CD4-positive, alpha-beta T cell (primary cell): ENCODE data around the gene PBX2. TPM values are rescaled to one million over a fixed set of nuclear protein-coding genes. Genes with fewer than 3 reads are reported as not detected.
"Not testable (repeated sequence)": the region's sequence is repeated elsewhere in the genome, so short reads cannot be mapped to it uniquely, and the experiment has no call there.

Experiments
- ATAC-seq: fragments of 200-7000 bp; cut with Tn5 transposase; one replicate; pipeline ENCODE4 v1.10.0; 2022; ENCODE audit warnings: mild to moderate bottlenecking; ENCODE audit not compliant: poor library complexity
- CTCF ChIA-PET: fragments of 350-600 bp; sonication (Branson Sonifier 250); formaldehyde crosslinking; loops from one replicate; lab custom pipeline; 2021; ENCODE audit warnings: antibody characterized with exemption, inconsistent platforms; lab: Charles Lee
- POLR2A ChIA-PET: fragments of 350-600 bp; sonication (Branson Sonifier 250); formaldehyde crosslinking; loops from one replicate; lab custom pipeline; 2021; ENCODE audit warnings: antibody characterized with exemption, inconsistent platforms; lab: Charles Lee
- DNase-seq, 14 experiments: peaks; one replicate each; pipeline ENCODE4 v3.0.0-alpha.2; 2013 to 2020; ENCODE audit warnings: mixed read lengths in 2 of 14
- H3K27ac ChIP-seq, 2 donors: one replicate each; pipeline versions ENCODE4 v1.5.1 to v1.7.0; 2013; ENCODE audit warnings: low read length in 2 of 2, low read depth in 1 of 2, mild to moderate bottlenecking in 1 of 2
- H3K27me3 ChIP-seq, 2 experiments: 1 replicate in 1 of 2; 2 replicates in 1 of 2; pipeline versions ENCODE4 v1.6.1 to v1.7.0; 2013; ENCODE audit warnings: low read length in 2 of 2, control low read depth in 1 of 2, mild to moderate bottlenecking in 1 of 2, moderate library complexity in 1 of 2; ENCODE audit not compliant: insufficient read depth in 2 of 2, control insufficient read depth in 1 of 2
- H3K36me3 ChIP-seq: one replicate; pipeline ENCODE4 v1.6.1; 2013; ENCODE audit warnings: low read length, control low read depth; ENCODE audit not compliant: insufficient read depth
- H3K4me1 ChIP-seq: one replicate; pipeline ENCODE4 v1.6.1; 2013; ENCODE audit warnings: low read length, control low read depth; ENCODE audit not compliant: insufficient read depth
- H3K4me3 ChIP-seq: one replicate; pipeline ENCODE4 v1.5.1; 2013; ENCODE audit warnings: mild to moderate bottlenecking, low read length, moderate library complexity
- H3K9me3 ChIP-seq, 2 experiments: 1 replicate in 1 of 2; 2 replicates in 1 of 2; pipeline versions ENCODE4 v1.6.1 to v1.7.0; 2013; ENCODE audit warnings: low read length in 2 of 2, mild to moderate bottlenecking in 2 of 2, control low read depth in 1 of 2, moderate library complexity in 1 of 2; ENCODE audit not compliant: control insufficient read depth in 1 of 2, insufficient read depth in 1 of 2
- H3K27ac Mint-ChIP-seq: one replicate; pipeline ENCODE4 v1.8.0; 2020; ENCODE audit warnings: mixed read lengths
- H3K27me3 Mint-ChIP-seq: one replicate; pipeline ENCODE4 v1.8.0; 2021; ENCODE audit warnings: mixed read lengths
- H3K36me3 Mint-ChIP-seq: one replicate; pipeline ENCODE4 v1.8.0; 2021; ENCODE audit warnings: low read depth, mixed read lengths
- H3K4me1 Mint-ChIP-seq: one replicate; pipeline ENCODE4 v1.8.0; 2021; ENCODE audit warnings: low read depth, mixed read lengths
- H3K4me3 Mint-ChIP-seq: one replicate; pipeline ENCODE4 v1.8.0; 2020; ENCODE audit warnings: mild to moderate bottlenecking, mixed read lengths
- H3K9me3 Mint-ChIP-seq: one replicate; pipeline ENCODE4 v1.8.0; 2020; ENCODE audit warnings: mixed read lengths
- intact Hi-C, 2 experiments: fragments of 100-400 bp; cut with DNase I in 1 of 2; cut with micrococcal nuclease in 1 of 2; formaldehyde crosslinking; loops; one replicate each; pipeline versions ENCODE4 v1.15.1 to v1.9.0; 2023 to 2025; cut with DNase I, micrococcal nuclease
- total RNA-seq, 174 experiments: library from RNA in 2 of 174; stranded (reverse) in 2 of 174; gene quantifications; one replicate each; pipeline ENCODE4 v1.2.3 and lab custom pipeline; 2021 to 2026
- TF ChIP-seq, protein P1 (sequence below): fragments of 200-600 bp; IDR thresholded peaks from one replicate; pipeline ENCODE4 v1.8.0; 2022; ENCODE audit warnings: antibody characterized with exemption, mild to moderate bottlenecking

The PBX2 gene
- total RNA-seq, 2 experiments from 2014 or later, result 62.0 to 65.6 TPM

DNA sequence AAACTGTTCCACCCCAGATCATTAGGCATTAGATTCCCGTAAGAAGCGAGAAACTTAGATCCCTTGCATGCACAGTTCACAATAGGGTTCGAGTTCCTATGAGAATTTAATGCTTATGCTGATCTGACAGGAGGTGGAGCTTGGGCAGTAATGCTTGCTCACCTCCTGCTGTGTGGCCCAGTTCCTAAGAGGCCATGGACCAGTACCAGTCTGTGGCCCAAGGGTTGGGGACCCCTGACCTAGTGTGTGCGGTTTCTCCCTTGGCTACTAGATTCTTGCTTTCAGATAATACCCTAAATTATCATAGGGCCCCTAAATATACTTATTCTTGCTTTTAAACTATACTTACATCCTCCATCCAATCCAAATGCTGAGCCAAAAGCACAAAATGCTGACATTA, 4.4 kb upstream of the PBX2 start:
- Mint-ChIP-seq H3K4me3 (peak overlapping the region; percentile 99), H3K27me3 (no peaks in the 10 kb centered on the region), H3K27ac (peak overlapping the region; percentile 96), H3K36me3 (peaks cover 39% of the 10 kb centered on the region), H3K4me1 (peaks cover 48% of the 10 kb centered on the region), H3K9me3 (no peaks in the 10 kb centered on the region)
- Histone ChIP-seq H3K4me1 (peaks cover 54% of the 10 kb centered on the region), H3K4me3 (no peak overlapping the region), H3K27ac (peak overlapping the region; percentile 58 to 87), H3K9me3 (no peaks in the 10 kb centered on the region), H3K36me3 (peaks cover 9% of the 10 kb centered on the region), H3K27me3 (no peaks in the 10 kb centered on the region)
- DNase-seq (peak in 1 of 14 experiments; percentile 31), ATAC-seq (no peak)
- intact Hi-C loops, result loop anchor here (2.0 to 10.0 kb wide), 6 partner anchors 47 to 1980 kb away; partner anchors contain the start of genes C6orf47 (in 1 of the 2), CSNK2B (in 1 of the 2), EHMT2 (in 1 of the 2) and GPANK1 (in 1 of the 2)
- ChIA-PET POLR2A (interaction anchor here (1.5 to 12.1 kb wide), 3 partner anchors 15 to 1077 kb away, joined by 7 to 242 read pairs (median 8); partner anchors contain the start of genes AGPAT1, FKBPL, RNF5 and RPS18), CTCF (interaction anchor here (1.5 to 1.8 kb wide), 2 partner anchors 17 to 40 kb away, joined by 8 to 14 read pairs; partner anchors contain the start of genes AGPAT1 and RNF5)
- TF ChIP-seq, protein P1, sequence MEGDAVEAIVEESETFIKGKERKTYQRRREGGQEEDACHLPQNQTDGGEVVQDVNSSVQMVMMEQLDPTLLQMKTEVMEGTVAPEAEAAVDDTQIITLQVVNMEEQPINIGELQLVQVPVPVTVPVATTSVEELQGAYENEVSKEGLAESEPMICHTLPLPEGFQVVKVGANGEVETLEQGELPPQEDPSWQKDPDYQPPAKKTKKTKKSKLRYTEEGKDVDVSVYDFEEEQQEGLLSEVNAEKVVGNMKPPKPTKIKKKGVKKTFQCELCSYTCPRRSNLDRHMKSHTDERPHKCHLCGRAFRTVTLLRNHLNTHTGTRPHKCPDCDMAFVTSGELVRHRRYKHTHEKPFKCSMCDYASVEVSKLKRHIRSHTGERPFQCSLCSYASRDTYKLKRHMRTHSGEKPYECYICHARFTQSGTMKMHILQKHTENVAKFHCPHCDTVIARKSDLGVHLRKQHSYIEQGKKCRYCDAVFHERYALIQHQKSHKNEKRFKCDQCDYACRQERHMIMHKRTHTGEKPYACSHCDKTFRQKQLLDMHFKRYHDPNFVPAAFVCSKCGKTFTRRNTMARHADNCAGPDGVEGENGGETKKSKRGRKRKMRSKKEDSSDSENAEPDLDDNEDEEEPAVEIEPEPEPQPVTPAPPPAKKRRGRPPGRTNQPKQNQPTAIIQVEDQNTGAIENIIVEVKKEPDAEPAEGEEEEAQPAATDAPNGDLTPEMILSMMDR, result no peak

DNA sequence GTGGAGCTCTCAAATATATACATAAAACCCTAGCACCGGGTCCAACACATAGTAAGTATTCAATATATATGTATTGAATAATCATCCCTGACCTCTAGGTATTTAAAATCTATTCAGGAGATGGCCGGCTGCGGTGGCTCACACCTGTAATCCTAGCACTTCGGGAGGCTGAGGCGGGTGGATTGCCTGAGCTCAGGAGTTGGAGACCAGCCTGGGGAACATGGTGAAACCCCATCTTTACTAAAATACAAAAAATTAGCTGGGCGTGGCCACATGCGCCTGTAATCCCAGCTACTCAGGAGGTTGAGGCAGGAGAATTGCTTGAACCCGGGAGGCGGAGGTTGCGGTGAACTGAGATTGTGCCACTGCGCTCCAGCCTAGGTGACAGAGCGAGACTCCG, 3.1 kb upstream of the PBX2 start:
- not testable (repeated sequence) for ATAC-seq
- H3K4me1 Mint-ChIP-seq, result peaks cover 60% of the 10 kb centered on the region

DNA sequence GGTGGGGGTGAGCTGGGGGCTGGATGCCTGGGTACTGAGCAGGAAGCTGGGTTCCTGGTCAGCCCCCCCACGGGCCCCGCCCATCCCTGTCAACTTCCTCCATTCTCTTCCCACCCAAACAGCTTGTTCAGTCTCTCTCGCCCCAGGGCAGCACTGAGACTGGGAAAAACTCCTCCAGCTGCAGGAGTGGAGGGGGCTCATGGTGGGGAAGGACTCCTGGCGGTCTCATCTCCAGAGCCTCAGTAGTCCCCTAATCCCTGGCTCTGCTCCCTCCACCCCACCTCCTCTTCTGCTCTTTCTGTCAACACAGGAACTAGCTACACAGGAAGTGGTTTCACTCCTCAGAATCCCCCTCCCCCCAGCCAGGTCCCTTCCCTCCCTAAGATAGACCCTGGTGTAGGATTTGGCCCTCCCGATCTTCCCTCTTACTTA, 2.6 kb upstream of the PBX2 start, which contains the start of gene GPSM3:
Gene GPSM3 (minus strand): TSS at position 36 of the 432 bp plus-strand sequence. CDS start 130 bp downstream, outside the sequence.
- CTCF ChIA-PET, result no interaction called here
- peak within 1 kb of the TSS; percentile 96 for H3K27ac Mint-ChIP-seq
- DNase-seq, result peak in 13 of 14 experiments; percentile 36 to 83 (median 62)
- H3K27me3 Mint-ChIP-seq, result no peaks in the 10 kb centered on the region
- Histone ChIP-seq H3K9me3 (no peaks in the 10 kb centered on the region), H3K27me3 (no peaks in the 10 kb centered on the region), H3K36me3 (peaks cover 22% of the 10 kb centered on the region), H3K27ac (peak within 1 kb of the TSS; percentile 93), H3K4me1 (peaks cover 71% of the 10 kb centered on the region), H3K4me3 (peak within 1 kb of the TSS; percentile 96)
- TF ChIP-seq, protein P1, result no peak
- ATAC-seq, result peak; percentile 10
- peaks cover 57% of the 10 kb centered on the region for H3K36me3 Mint-ChIP-seq
- no peaks in the 10 kb centered on the region for H3K9me3 Mint-ChIP-seq
- H3K4me1 Mint-ChIP-seq, result peaks cover 65% of the 10 kb centered on the region
- intact Hi-C loops, result loop anchor here (2.0 to 10.0 kb wide), 5 partner anchors 45 to 1978 kb away; partner anchors contain the start of genes C6orf47 (in 1 of the 2), CSNK2B (in 1 of the 2), EHMT2 (in 1 of the 2) and GPANK1 (in 1 of the 2)
- H3K4me3 Mint-ChIP-seq, result peak within 1 kb of the TSS; percentile 99
- POLR2A ChIA-PET, result interaction anchor here (0.5 to 12.1 kb wide), 16 partner anchors 12 to 1577 kb away, joined by 3 to 242 read pairs (median 4); partner anchors contain the start of genes AGPAT1, ATF6B, DXO and EGFL8

More for the DNA sequence above, 3.1 kb upstream of the PBX2 start:
- intact Hi-C loops, result loop anchor here (2.0 to 10.0 kb wide), 5 partner anchors 46 to 1978 kb away; partner anchors contain the start of genes C6orf47 (in 1 of the 2), CSNK2B (in 1 of the 2), EHMT2 (in 1 of the 2) and GPANK1 (in 1 of the 2)
- H3K9me3 ChIP-seq, H3K27me3 ChIP-seq, CTCF ChIA-PET, DNase-seq, H3K9me3 Mint-ChIP-seq, H3K27me3 Mint-ChIP-seq: not testable (repeated sequence)
- POLR2A ChIA-PET, result interaction anchor here (0.9 to 12.1 kb wide), 12 partner anchors 12 to 1577 kb away, joined by 3 to 242 read pairs (median 5); partner anchors contain the start of genes AGPAT1, ATF6B, DXO and FKBPL
- Histone ChIP-seq H3K4me3 (peak overlapping the region; percentile 96), H3K36me3 (peaks cover 17% of the 10 kb centered on the region), H3K4me1 (peaks cover 67% of the 10 kb centered on the region), H3K27ac (peak overlapping the region; percentile 81 to 93)
- Mint-ChIP-seq H3K36me3 (peaks cover 52% of the 10 kb centered on the region), H3K27ac (peak overlapping the region; percentile 96), H3K4me3 (peak overlapping the region; percentile 99)
